ENCODE data around the gene GSTA2. TPM values are rescaled to one million over a fixed set of nuclear protein-coding genes. Genes with fewer than 3 reads are reported as not detected.
A peak's percentile ranks its signal among the peaks of the same experiment; 100 is the strongest.
"Not testable (repeated sequence)": the region's sequence is repeated elsewhere in the genome, so short reads cannot be mapped to it uniquely, and the experiment has no call there.

The GSTA2 gene
- total RNA-seq, 1 experiment from 2014 or later: not detected

GRCh38 chr6:52749556-52750152 is 13.6 kb downstream of the GSTA2 start:
- Histone ChIP-seq H2AK5ac (ENCODE audit: insufficient read length, low read length) (no peak overlapping the region), H3K27me3 (ENCODE audit: insufficient read depth, low read length) (no peaks in the 10 kb centered on the region), H3T11ph (ENCODE audit: low read length) (no peak overlapping the region), H3K4me2 (ENCODE audit: insufficient read depth, insufficient read length, low read length) (no peak overlapping the region), H4K91ac (ENCODE audit: insufficient read length, low read depth, low read length) (no peak overlapping the region), H2AFZ (ENCODE audit: low read length) (no peak overlapping the region), H4K8ac (replicated peaks; ENCODE audit: insufficient read length, low read depth, low read length) (no peak overlapping the region), H2BK15ac (ENCODE audit: low read depth, low read length) (no peak overlapping the region), H3K18ac (ENCODE audit: insufficient read length, low read depth, low read length) (no peak overlapping the region), H3K4ac (ENCODE audit: low read depth, low read length) (no peak overlapping the region), H2BK12ac (ENCODE audit: insufficient read length, low read depth, low read length) (no peak overlapping the region), H3K23ac (ENCODE audit: insufficient read length, low read depth, low read length) (no peak overlapping the region), H3K14ac (ENCODE audit: insufficient read depth, low read length) (no peak overlapping the region), H3K27ac (ENCODE audit: insufficient read length, low read depth, low read length) (no peak overlapping the region), H2BK20ac (ENCODE audit: low read depth, low read length, poor library complexity, severe bottlenecking) (no peak overlapping the region), H3K9me3 (ENCODE audit: control insufficient read depth, low read depth, low read length) (no peaks in the 10 kb centered on the region), H3K56ac (ENCODE audit: insufficient read length, low read depth, low read length) (no peak overlapping the region), H2BK5ac (ENCODE audit: insufficient read length, low read length) (no peak overlapping the region), H4K5ac (ENCODE audit: insufficient read length, low read depth, low read length) (no peak overlapping the region), H3K23me2 (ENCODE audit: insufficient read length, low read depth, low read length, poor library complexity, severe bottlenecking) (no peaks in the 10 kb centered on the region), H3K4me1 (ENCODE audit: insufficient read depth, low read length) (no peaks in the 10 kb centered on the region; the same call in 1 of the 2 replicates), H3K79me2 (ENCODE audit: insufficient read depth, low read length) (no peaks in the 10 kb centered on the region), H2BK120ac (ENCODE audit: low read depth, low read length, poor library complexity, severe bottlenecking) (no peak overlapping the region), H3K9ac (ENCODE audit: extremely low read depth, insufficient read length, low read length) (no peak overlapping the region), H4K20me1 (ENCODE audit: control insufficient read depth, insufficient read depth, insufficient read length) (no peaks in the 10 kb centered on the region), H3K79me1 (ENCODE audit: insufficient read depth, low read depth, low read length, poor library complexity, severe bottlenecking) (no peaks in the 10 kb centered on the region)
- Mint-ChIP-seq H3K9me3 (peaks cover 16 to 19% of the 10 kb centered on the region in 2 experiments), H3K27ac (peak overlapping the region in 1 of 3 experiments; percentile 42; a peak in 2 of 7 replicates), H3K36me3 (ENCODE audit: insufficient read depth in 1 of 3, low read depth in 3 of 3) (peaks cover 7 to 20% (median 13%) of the 10 kb centered on the region in 3 experiments), H3K4me3 (peak overlapping the region in 1 of 2 experiments; percentile 49; a peak in 2 of 5 replicates), H3K27me3 (ENCODE audit: low read depth) (peaks cover 3% of the 10 kb centered on the region), H3K4me1 (peaks cover 13 to 16% of the 10 kb centered on the region in 2 experiments)
- WGBS (ENCODE audit: extremely low coverage, insufficient read length, low lambda C conversion rate): no CpG with 5 or more reads among the region's 2 CpGs
- no peak for TF ChIP-seq CTCF (conservative IDR thresholded peaks at IDR 0.05)
- no peak for DNase-seq

GRCh38 chr6:52747301-52747700 is 16.0 kb downstream of the GSTA2 start:
- not testable (repeated sequence) for H3K18ac ChIP-seq (ENCODE audit: insufficient read length, low read depth, low read length); H3K27me3 Mint-ChIP-seq (ENCODE audit: low read depth); H3T11ph ChIP-seq (ENCODE audit: low read length); H2BK20ac ChIP-seq (ENCODE audit: low read depth, low read length, poor library complexity, severe bottlenecking); H3K27me3 ChIP-seq (ENCODE audit: insufficient read depth, low read length); H3K79me1 ChIP-seq (ENCODE audit: insufficient read depth, low read depth, low read length, poor library complexity, severe bottlenecking); H2BK5ac ChIP-seq (ENCODE audit: insufficient read length, low read length); H4K20me1 ChIP-seq (ENCODE audit: control insufficient read depth, insufficient read depth, insufficient read length); H3K79me2 ChIP-seq (ENCODE audit: insufficient read depth, low read length); H3K4me2 ChIP-seq (ENCODE audit: insufficient read depth, insufficient read length, low read length); H3K56ac ChIP-seq (ENCODE audit: insufficient read length, low read depth, low read length); H4K5ac ChIP-seq (ENCODE audit: insufficient read length, low read depth, low read length); H2AK5ac ChIP-seq (ENCODE audit: insufficient read length, low read length); DNase-seq; H3K23ac ChIP-seq (ENCODE audit: insufficient read length, low read depth, low read length); H3K4me3 Mint-ChIP-seq; H3K9me3 ChIP-seq (ENCODE audit: control insufficient read depth, low read depth, low read length); H4K91ac ChIP-seq (ENCODE audit: insufficient read length, low read depth, low read length); H3K9ac ChIP-seq (ENCODE audit: extremely low read depth, insufficient read length, low read length); H2BK12ac ChIP-seq (ENCODE audit: insufficient read length, low read depth, low read length); H2AFZ ChIP-seq (ENCODE audit: low read length); H3K14ac ChIP-seq (ENCODE audit: insufficient read depth, low read length); H2BK120ac ChIP-seq (ENCODE audit: low read depth, low read length, poor library complexity, severe bottlenecking); H3K4me1 ChIP-seq (ENCODE audit: insufficient read depth, low read length); H3K27ac ChIP-seq (ENCODE audit: insufficient read length, low read depth, low read length); H3K23me2 ChIP-seq (ENCODE audit: insufficient read length, low read depth, low read length, poor library complexity, severe bottlenecking); H3K4ac ChIP-seq (ENCODE audit: low read depth, low read length); H2BK15ac ChIP-seq (ENCODE audit: low read depth, low read length); H4K8ac ChIP-seq (replicated peaks; ENCODE audit: insufficient read length, low read depth, low read length)
- Mint-ChIP-seq H3K27ac (peak overlapping the region in 1 of 3 experiments; percentile 14; a peak in 1 of 7 replicates), H3K36me3 (ENCODE audit: insufficient read depth in 1 of 3, low read depth in 3 of 3) (peaks cover 7 to 19% (median 13%) of the 10 kb centered on the region in 3 experiments), H3K4me1 (peaks cover 13 to 16% of the 10 kb centered on the region in 2 experiments), H3K9me3 (peaks cover 16 to 19% of the 10 kb centered on the region in 2 experiments)
- no CpG with 5 or more reads among the region's 3 CpGs for WGBS (ENCODE audit: extremely low coverage, insufficient read length, low lambda C conversion rate)
